ENCODE measurements around the gene SLC41A3.

DNA sequence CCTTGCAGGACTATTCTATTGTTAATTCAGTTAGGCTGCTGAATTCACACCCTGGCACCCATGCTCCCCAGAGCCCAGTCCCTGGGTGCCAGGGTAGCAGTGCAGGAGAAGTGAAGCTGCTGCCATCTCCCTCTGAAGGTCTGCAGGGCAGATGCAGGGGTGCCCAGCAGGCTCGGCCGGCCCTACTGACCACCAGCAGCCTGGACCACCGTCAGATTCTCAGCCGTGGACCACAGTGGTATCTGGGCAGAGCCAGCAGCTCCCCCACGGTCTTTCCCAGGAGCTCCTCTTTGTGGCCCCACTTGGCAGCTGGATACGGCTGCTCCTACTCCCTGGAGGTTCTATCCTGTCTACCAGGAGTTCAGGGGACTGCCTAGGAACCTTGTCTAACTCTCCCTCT lies 49.7 kb upstream of the SLC41A3 start:
- TF ChIP-seq CTCF (IDR thresholded peaks at IDR 0.05) = no peak
- no peak for TF ChIP-seq POLR2A (IDR thresholded peaks at IDR 0.05)
